ENCODE measurements around the gene ZDHHC13. TPM values are rescaled to one million over a fixed set of nuclear protein-coding genes. Genes with fewer than 3 reads are reported as not detected.

Gene ZDHHC13
- total RNA-seq = 33.5 and 40.4 TPM in 2 replicates

- DNase-seq = peak; percentile 94
Observed at GRCh38 chr11:19116971-19117759, at the start of gene ZDHHC13. TSS of gene ZDHHC13 (plus strand) at chr11:19117168. CDS start at chr11:19117250, 82 bp downstream.

GRCh38 chr11:19071255-19071654 is 45.7 kb upstream of the ZDHHC13 start:
- peak; percentile 91 for DNase-seq

- no peak for DNase-seq
Observed at GRCh38 chr11:19072464-19072863, 44.5 kb upstream of the ZDHHC13 start.

GRCh38 chr11:19073454-19074415 is 43.2 kb upstream of the ZDHHC13 start:
- no peak for DNase-seq

- DNase-seq = no peak
Observed at GRCh38 chr11:19075636-19076035, 41.3 kb upstream of the ZDHHC13 start.

GRCh38 chr11:19076744-19077589 is 40.0 kb upstream of the ZDHHC13 start:
- DNase-seq = peak; percentile 78

- peak; percentile 59 for DNase-seq
Observed at GRCh38 chr11:19077965-19078364, 39.0 kb upstream of the ZDHHC13 start.

- peak; percentile 91 for DNase-seq
Observed at GRCh38 chr11:19079643-19080440, 37.1 kb upstream of the ZDHHC13 start.

- peak; percentile 94 for DNase-seq
Observed at GRCh38 chr11:19080579-19080993, 36.4 kb upstream of the ZDHHC13 start.

- DNase-seq = no peak
Observed at GRCh38 chr11:19083166-19083565, 33.8 kb upstream of the ZDHHC13 start.

- DNase-seq = no peak
Observed at GRCh38 chr11:19084661-19085315, 32.2 kb upstream of the ZDHHC13 start.

- DNase-seq = peak; percentile 97
Observed at GRCh38 chr11:19087658-19088057, 29.3 kb upstream of the ZDHHC13 start.

- no peak for DNase-seq
Observed at GRCh38 chr11:19088791-19089190, 28.2 kb upstream of the ZDHHC13 start.

- DNase-seq = no peak
Observed at GRCh38 chr11:19089421-19089820, 27.5 kb upstream of the ZDHHC13 start.

- peak; percentile 65 for DNase-seq
Observed at GRCh38 chr11:19091366-19091765, 25.6 kb upstream of the ZDHHC13 start.

- no peak for DNase-seq
Observed at GRCh38 chr11:19092342-19092741, 24.6 kb upstream of the ZDHHC13 start.

GRCh38 chr11:19092850-19093249 is 24.1 kb upstream of the ZDHHC13 start:
- no peak for DNase-seq

- DNase-seq = peak; percentile 29
Observed at GRCh38 chr11:19093976-19094375, 23.0 kb upstream of the ZDHHC13 start.

GRCh38 chr11:19094859-19095258 is 22.1 kb upstream of the ZDHHC13 start:
- no peak for DNase-seq

GRCh38 chr11:19099093-19099492 is 17.9 kb upstream of the ZDHHC13 start:
- DNase-seq = no peak

GRCh38 chr11:19100885-19101284 is 16.1 kb upstream of the ZDHHC13 start:
- DNase-seq = no peak
